D341Med (cell line): Measurements from ENCODE around the gene RNF169.
"Not testable (repeated sequence)": the region's sequence is repeated elsewhere in the genome, so short reads cannot be mapped to it uniquely, and the experiment has no call there.

Experiments used
- DNase-seq: peaks from one replicate; pipeline ENCODE4 v3.0.0; 2012; ENCODE audit warnings: low spot score

The RNF169 gene

GRCh38 chr11:74726547-74727182 is 22.0 kb upstream of the RNF169 start:
- peak; percentile 89 for DNase-seq

GRCh38 chr11:74729397-74729796 is 19.3 kb upstream of the RNF169 start:
- DNase-seq = no peak

- no peak for DNase-seq
Observed at GRCh38 chr11:74730571-74731260, 17.9 kb upstream of the RNF169 start.

GRCh38 chr11:74731301-74732094 is 17.2 kb upstream of the RNF169 start, which contains the start of gene CHRDL2:
Gene CHRDL2 (minus strand): TSS chr11:74731426. CDS start chr11:74730888, 538 bp downstream.
- peak; percentile 78 for DNase-seq

- DNase-seq = no peak
Observed at GRCh38 chr11:74734559-74734925, 14.1 kb upstream of the RNF169 start.

GRCh38 chr11:74735365-74735928 is 13.2 kb upstream of the RNF169 start:
- DNase-seq = no peak

- no peak for DNase-seq
Observed at GRCh38 chr11:74736031-74736430, 12.6 kb upstream of the RNF169 start.

- peak; percentile 82 for DNase-seq
Observed at GRCh38 chr11:74739546-74740270, 8.9 kb upstream of the RNF169 start.

- no peak for DNase-seq
Observed at GRCh38 chr11:74742070-74742469, 6.6 kb upstream of the RNF169 start.

GRCh38 chr11:74743640-74744039 is 5.0 kb upstream of the RNF169 start:
- DNase-seq = no peak

GRCh38 chr11:74744277-74744676 is 4.4 kb upstream of the RNF169 start:
- no peak for DNase-seq

- DNase-seq = no peak
Observed at GRCh38 chr11:74746868-74747267, 1.8 kb upstream of the RNF169 start.

GRCh38 chr11:74749127-74749964 is 697 bp downstream of the RNF169 start:
- peak; percentile 87 for DNase-seq

- no peak for DNase-seq
Observed at GRCh38 chr11:74749965-74750296, 1.3 kb downstream of the RNF169 start.

- DNase-seq = not testable (repeated sequence)
Observed at GRCh38 chr11:74750598-74750997, 1.9 kb downstream of the RNF169 start.

GRCh38 chr11:74751303-74751702 is 2.7 kb downstream of the RNF169 start:
- DNase-seq = no peak

- DNase-seq = no peak
Observed at GRCh38 chr11:74754507-74755252, 6.0 kb downstream of the RNF169 start.

- DNase-seq = no peak
Observed at GRCh38 chr11:74755395-74755995, 6.8 kb downstream of the RNF169 start.

GRCh38 chr11:74756571-74756970 is 7.9 kb downstream of the RNF169 start:
- DNase-seq = no peak

- DNase-seq = no peak
Observed at GRCh38 chr11:74766905-74767304, 18.3 kb downstream of the RNF169 start.
